Measurements from ENCODE around the gene KEL.
A peak's percentile ranks its signal among the peaks of the same experiment; 100 is the strongest.

The KEL gene, protein sequence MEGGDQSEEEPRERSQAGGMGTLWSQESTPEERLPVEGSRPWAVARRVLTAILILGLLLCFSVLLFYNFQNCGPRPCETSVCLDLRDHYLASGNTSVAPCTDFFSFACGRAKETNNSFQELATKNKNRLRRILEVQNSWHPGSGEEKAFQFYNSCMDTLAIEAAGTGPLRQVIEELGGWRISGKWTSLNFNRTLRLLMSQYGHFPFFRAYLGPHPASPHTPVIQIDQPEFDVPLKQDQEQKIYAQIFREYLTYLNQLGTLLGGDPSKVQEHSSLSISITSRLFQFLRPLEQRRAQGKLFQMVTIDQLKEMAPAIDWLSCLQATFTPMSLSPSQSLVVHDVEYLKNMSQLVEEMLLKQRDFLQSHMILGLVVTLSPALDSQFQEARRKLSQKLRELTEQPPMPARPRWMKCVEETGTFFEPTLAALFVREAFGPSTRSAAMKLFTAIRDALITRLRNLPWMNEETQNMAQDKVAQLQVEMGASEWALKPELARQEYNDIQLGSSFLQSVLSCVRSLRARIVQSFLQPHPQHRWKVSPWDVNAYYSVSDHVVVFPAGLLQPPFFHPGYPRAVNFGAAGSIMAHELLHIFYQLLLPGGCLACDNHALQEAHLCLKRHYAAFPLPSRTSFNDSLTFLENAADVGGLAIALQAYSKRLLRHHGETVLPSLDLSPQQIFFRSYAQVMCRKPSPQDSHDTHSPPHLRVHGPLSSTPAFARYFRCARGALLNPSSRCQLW

DNA sequence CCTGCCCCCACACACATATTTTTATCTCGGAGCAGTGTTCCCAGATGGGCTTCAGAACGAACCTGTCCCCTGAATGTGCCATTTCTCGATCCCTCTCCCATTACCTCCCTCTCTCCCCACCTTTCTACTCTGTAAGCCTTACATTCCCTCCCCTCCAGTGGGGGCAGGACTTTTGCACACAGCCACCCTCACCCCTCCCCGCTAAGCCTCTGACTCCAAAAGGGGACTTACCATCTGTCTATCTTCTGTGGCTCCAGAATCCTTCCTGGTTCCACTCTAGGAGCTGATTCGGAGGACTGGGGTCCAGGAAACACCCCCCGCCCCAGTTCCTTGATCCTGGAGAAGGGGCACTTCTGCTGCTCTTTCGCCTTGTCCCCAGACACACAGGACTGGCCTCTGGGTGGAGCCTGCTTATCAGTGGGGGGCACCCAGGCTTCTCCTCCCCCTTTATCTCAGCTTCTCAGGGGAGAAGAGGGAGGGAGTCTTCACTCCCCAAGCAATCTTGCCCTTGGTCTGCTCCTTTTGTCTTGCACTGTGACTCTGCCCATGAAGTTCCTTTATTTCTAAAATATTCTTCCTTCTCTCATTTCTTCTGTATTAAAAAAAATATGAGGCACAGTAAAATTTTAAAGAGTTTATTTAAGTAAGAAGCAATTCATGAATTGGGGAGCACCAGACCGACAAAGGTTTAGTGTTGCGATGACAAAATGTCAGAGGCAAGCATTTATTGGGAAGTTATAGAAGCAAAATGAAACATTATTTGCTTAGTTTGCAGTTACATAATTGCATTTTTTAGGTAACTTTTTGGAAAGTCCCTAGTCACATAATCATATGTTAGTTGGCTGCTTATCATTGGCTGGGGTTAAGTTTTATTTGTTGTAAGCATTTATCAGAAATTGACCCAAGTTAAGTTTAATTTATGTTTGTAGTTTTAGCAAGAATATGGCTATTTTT, at the start of gene KEL:
KEL (minus strand) TSS at position 391 of the 954 bp plus-strand sequence; CDS start at position 234, 157 bp downstream.
- TF ChIP-seq, protein P1, sequence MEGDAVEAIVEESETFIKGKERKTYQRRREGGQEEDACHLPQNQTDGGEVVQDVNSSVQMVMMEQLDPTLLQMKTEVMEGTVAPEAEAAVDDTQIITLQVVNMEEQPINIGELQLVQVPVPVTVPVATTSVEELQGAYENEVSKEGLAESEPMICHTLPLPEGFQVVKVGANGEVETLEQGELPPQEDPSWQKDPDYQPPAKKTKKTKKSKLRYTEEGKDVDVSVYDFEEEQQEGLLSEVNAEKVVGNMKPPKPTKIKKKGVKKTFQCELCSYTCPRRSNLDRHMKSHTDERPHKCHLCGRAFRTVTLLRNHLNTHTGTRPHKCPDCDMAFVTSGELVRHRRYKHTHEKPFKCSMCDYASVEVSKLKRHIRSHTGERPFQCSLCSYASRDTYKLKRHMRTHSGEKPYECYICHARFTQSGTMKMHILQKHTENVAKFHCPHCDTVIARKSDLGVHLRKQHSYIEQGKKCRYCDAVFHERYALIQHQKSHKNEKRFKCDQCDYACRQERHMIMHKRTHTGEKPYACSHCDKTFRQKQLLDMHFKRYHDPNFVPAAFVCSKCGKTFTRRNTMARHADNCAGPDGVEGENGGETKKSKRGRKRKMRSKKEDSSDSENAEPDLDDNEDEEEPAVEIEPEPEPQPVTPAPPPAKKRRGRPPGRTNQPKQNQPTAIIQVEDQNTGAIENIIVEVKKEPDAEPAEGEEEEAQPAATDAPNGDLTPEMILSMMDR (IDR thresholded peaks at IDR 0.05; ENCODE audit: extremely low read depth, missing control alignments), result no peak
- DNase-seq (ENCODE audit: low spot score), result no peak

DNA sequence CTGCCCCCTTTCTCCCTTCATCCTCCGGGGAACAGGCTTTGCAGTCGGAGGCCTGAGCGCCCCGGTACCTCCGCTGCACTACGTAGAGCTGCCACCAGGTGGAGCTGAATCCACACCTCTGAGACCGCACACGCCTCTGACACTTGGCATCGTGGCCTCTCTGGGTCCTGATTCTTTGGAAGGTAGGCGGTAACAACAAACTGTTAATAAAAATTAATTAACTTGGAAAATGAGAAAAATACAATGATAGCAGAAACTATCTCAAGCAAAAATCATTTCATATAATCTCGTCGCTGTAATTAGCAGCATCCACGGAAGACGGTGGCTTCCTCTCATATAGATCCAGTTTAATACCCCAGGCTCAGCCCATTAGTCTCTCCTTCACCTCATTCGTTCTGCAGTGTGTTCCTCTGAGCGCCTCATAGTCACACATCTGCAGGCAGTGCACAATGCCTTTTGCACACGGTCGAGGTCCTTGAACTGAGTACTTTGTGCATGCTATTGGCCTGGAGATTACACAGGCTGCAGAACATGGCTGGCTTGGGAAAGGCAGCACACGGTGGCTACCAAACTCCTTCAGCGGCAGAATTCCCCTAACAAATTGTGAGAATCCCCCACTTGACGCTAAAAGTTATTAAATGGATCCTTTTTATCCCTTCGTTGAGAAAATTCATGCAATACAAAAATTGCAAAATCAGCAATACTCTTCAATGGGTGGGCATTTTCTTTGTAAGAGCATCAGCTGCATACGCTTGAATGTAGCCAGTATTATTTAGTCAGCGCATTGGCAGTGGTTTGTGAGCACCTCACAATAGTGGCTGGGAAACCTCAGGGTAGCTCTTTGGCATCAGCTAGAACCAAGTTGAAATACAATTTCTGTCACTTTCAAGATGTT, 46.1 kb upstream of the KEL start:
- peak; percentile 69 for DNase-seq (ENCODE audit: low spot score)
- TF ChIP-seq, protein P1 (IDR thresholded peaks at IDR 0.05; ENCODE audit: extremely low read depth, missing control alignments), result peak; percentile 93

DNA sequence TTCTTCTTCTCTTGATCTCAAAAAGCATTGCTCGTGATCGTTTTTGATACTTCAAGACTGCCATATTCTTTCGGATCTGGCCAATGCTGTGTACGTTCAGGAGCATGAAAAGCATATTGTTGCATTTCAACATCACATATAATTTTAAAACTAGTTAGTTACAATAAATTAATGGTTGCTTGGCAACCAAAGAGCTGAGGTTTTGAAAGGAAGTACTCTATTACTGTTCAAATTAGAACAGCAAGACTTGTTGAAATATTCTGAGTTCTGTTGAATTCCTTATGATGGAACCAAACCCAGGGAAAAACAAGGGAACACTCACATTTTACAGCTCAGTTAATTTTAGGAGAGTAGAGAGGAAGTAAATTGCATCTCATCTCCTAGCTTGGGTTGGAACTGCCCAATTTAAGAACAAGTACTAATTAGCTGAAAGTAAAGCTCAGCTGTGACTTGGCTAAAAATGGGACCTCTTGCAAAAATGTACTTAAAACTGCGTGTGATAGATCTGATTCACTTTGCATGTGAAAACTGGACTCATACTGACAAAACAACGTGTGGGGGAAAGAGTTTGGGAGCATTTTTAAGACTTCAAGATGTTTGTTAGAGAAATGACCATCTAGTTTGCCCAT, 43.6 kb upstream of the KEL start:
- no peak for DNase-seq (ENCODE audit: low spot score)
- TF ChIP-seq, protein P1 (IDR thresholded peaks at IDR 0.05; ENCODE audit: extremely low read depth, missing control alignments), result no peak

DNA sequence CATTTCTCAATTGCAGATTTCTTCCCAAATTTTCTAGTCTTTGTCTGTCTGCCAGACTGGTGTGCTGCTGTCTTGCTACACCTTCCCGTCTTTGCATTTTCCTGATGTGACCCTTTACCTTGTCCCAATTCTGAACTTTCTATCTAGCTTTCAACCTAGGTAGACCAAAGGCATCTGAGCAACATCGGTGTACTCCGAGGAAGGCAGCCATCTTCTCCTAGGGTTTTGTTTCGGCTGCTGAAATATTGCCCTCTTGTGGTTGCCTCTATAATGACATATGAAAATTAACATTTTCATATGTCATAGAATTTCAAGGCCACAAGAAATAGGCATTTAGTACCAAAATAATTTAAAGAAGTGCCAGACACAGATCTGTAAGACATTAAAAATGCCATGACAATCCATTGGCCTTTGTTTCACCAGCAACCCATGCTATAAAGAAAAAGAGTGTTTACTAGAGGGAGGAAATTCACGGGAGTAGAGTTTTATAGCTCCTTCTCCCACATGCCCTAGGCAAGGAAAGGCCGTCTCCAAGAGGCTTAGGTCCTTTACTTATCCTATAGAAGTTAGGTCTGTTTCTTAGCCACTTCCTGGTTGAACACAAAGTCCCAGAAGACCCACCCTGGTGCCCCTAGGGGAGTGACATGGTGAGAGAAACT, 41.4 kb upstream of the KEL start:
- TF ChIP-seq, protein P1 (IDR thresholded peaks at IDR 0.05; ENCODE audit: extremely low read depth, missing control alignments), result peak; percentile 33
- peak; percentile 65 for DNase-seq (ENCODE audit: low spot score)

DNA sequence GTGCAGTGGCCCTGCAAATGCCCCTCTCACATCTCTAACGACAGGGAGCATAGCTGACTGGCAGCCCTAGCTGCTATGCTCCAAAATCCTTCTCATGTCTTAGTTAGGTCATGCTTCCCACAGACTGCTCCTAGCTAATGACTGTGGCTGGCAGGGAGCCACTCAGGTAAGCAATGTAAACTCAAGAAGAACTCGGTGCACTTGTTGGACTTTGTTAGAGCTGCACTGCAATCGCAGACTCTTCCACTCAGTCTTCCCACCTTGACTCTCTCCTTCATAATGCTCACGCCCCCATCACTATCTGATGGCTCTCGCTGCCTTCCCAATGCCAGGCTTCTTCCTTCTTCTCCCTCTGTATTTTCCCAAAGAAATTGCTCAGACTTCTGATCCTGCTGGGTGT, 40.7 kb upstream of the KEL start:
- no peak for DNase-seq (ENCODE audit: low spot score)
- TF ChIP-seq, protein P1 (IDR thresholded peaks at IDR 0.05; ENCODE audit: extremely low read depth, missing control alignments), result no peak

DNA sequence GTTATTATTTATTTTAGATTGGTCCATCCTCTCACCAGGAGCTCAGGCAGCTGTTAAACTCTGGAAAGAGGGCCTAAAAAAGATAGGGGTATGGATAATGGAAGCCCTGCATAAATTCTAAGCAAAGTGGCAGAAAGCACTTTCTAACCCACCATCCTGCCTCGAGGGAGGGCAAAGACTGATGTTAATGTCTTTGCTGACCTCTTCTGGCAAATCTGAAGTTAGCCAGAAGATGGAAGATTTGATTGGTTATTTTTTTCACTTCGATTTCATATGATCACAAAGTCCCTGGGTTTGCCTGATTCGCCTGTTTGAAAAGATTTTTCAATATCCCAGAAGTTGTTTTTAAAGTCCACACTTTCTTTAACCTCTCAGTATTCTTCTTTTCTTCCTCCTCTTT, 39.9 kb upstream of the KEL start:
- TF ChIP-seq, protein P1 (IDR thresholded peaks at IDR 0.05; ENCODE audit: extremely low read depth, missing control alignments), result no peak
- no peak for DNase-seq (ENCODE audit: low spot score)
